ENCODE results near the gene SMCO2.

Gene SMCO2

GRCh38 chr12:27451036-27451825, 4.7 kb downstream of the SMCO2 start:
- in situ Hi-C loops (cut with MboI; ENCODE audit: low sequenced_read_pairs), result no loop called here

- in situ Hi-C loops (cut with MboI; ENCODE audit: low sequenced_read_pairs), result no loop called here
Measured at GRCh38 chr12:27453421-27453820, 6.9 kb downstream of the SMCO2 start.

- in situ Hi-C loops (cut with MboI; ENCODE audit: low sequenced_read_pairs), result no loop called here
Measured at GRCh38 chr12:27455589-27455988, 9.1 kb downstream of the SMCO2 start.

- in situ Hi-C loops (cut with MboI; ENCODE audit: low sequenced_read_pairs), result no loop called here
Measured at GRCh38 chr12:27456618-27457017, 10.1 kb downstream of the SMCO2 start.

GRCh38 chr12:27460471-27460978, 14.0 kb downstream of the SMCO2 start:
- in situ Hi-C loops (cut with MboI; ENCODE audit: low sequenced_read_pairs), result no loop called here

- in situ Hi-C loops (cut with MboI; ENCODE audit: low sequenced_read_pairs), result no loop called here
Measured at GRCh38 chr12:27462151-27462694, 15.7 kb downstream of the SMCO2 start.

GRCh38 chr12:27462851-27463250, 16.3 kb downstream of the SMCO2 start:
- in situ Hi-C loops (cut with MboI; ENCODE audit: low sequenced_read_pairs), result no loop called here

GRCh38 chr12:27463511-27464219, 17.1 kb downstream of the SMCO2 start:
- in situ Hi-C loops (cut with MboI; ENCODE audit: low sequenced_read_pairs), result no loop called here

- in situ Hi-C loops (cut with MboI; ENCODE audit: low sequenced_read_pairs), result no loop called here
Measured at GRCh38 chr12:27464220-27464554, 17.7 kb downstream of the SMCO2 start.

- in situ Hi-C loops (cut with MboI; ENCODE audit: low sequenced_read_pairs), result no loop called here
Measured at GRCh38 chr12:27467641-27468040, 21.1 kb downstream of the SMCO2 start.

- in situ Hi-C loops (cut with MboI; ENCODE audit: low sequenced_read_pairs), result no loop called here
Measured at GRCh38 chr12:27468241-27468640, 21.7 kb downstream of the SMCO2 start.

GRCh38 chr12:27469176-27469736, 22.7 kb downstream of the SMCO2 start:
- in situ Hi-C loops (cut with MboI; ENCODE audit: low sequenced_read_pairs), result no loop called here

- in situ Hi-C loops (cut with MboI; ENCODE audit: low sequenced_read_pairs), result no loop called here
Measured at GRCh38 chr12:27472604-27473003, 26.1 kb downstream of the SMCO2 start.

GRCh38 chr12:27474344-27474743, 27.8 kb downstream of the SMCO2 start:
- in situ Hi-C loops (cut with MboI; ENCODE audit: low sequenced_read_pairs), result no loop called here

- in situ Hi-C loops (cut with MboI; ENCODE audit: low sequenced_read_pairs), result no loop called here
Measured at GRCh38 chr12:27477049-27477448, 30.5 kb downstream of the SMCO2 start.

- in situ Hi-C loops (cut with MboI; ENCODE audit: low sequenced_read_pairs), result no loop called here
Measured at GRCh38 chr12:27478949-27479348, 32.4 kb downstream of the SMCO2 start.

GRCh38 chr12:27480016-27480415, 33.5 kb downstream of the SMCO2 start:
- in situ Hi-C loops (cut with MboI; ENCODE audit: low sequenced_read_pairs), result no loop called here

- in situ Hi-C loops (cut with MboI; ENCODE audit: low sequenced_read_pairs), result no loop called here
Measured at GRCh38 chr12:27486961-27487360, 40.4 kb downstream of the SMCO2 start.

- in situ Hi-C loops (cut with MboI; ENCODE audit: low sequenced_read_pairs), result no loop called here
Measured at GRCh38 chr12:27488479-27488878, 41.9 kb downstream of the SMCO2 start.

- in situ Hi-C loops (cut with MboI; ENCODE audit: low sequenced_read_pairs), result no loop called here
Measured at GRCh38 chr12:27491226-27491625, 44.7 kb downstream of the SMCO2 start.

GRCh38 chr12:27493260-27493940, 46.9 kb downstream of the SMCO2 start:
- in situ Hi-C loops (cut with MboI; ENCODE audit: low sequenced_read_pairs), result no loop called here

Measured in HL-60/S4 (cell line).